Activated CD8-positive, alpha-beta T cell treated with anti-CD3 and anti-CD28 coated beads, Interleukin-2, amount 10 ng/mL, durations not matched to agents 7 days and 5 days (primary cell): Measurements from ENCODE around the gene CCDC88C. TPM values are rescaled to one million over a fixed set of nuclear protein-coding genes. Genes with fewer than 3 reads are reported as not detected.

Source experiments
- ATAC-seq: fragments of 150-1000 bp; cut with Tn5 transposase; one replicate; pipeline ENCODE4 v1.10.0; 2021; ENCODE audit warnings: moderate library complexity
- CTCF ChIA-PET: fragments of 350-600 bp; sonication (Branson Sonifier 250); formaldehyde crosslinking; loops from one replicate; lab custom pipeline; 2021; ENCODE audit warnings: antibody characterized with exemption; lab: Charles Lee
- POLR2A ChIA-PET: fragments of 350-600 bp; sonication (Branson Sonifier 250); formaldehyde crosslinking; loops from one replicate; lab custom pipeline; 2021; ENCODE audit warnings: antibody characterized with exemption; lab: Charles Lee
- DNase-seq: peaks from one replicate; pipeline ENCODE4 v3.0.0-alpha.2; 2020
- H3K27ac Mint-ChIP-seq: one replicate; pipeline ENCODE4 v1.8.0; 2021; ENCODE audit warnings: mild to moderate bottlenecking, mixed read lengths
- H3K27me3 Mint-ChIP-seq: one replicate; pipeline ENCODE4 v1.8.0; 2021; ENCODE audit warnings: low read depth, mixed read lengths
- H3K36me3 Mint-ChIP-seq: one replicate; pipeline ENCODE4 v1.8.0; 2021; ENCODE audit warnings: low read depth, mixed read lengths
- H3K4me1 Mint-ChIP-seq: one replicate; pipeline ENCODE4 v1.8.0; 2021; ENCODE audit warnings: low read depth, mixed read lengths
- H3K4me3 Mint-ChIP-seq: one replicate; pipeline ENCODE4 v1.8.0; 2021; ENCODE audit warnings: mild to moderate bottlenecking, mixed read lengths
- H3K9me3 Mint-ChIP-seq: one replicate; pipeline ENCODE4 v1.8.0; 2022; ENCODE audit warnings: mixed read lengths; ENCODE audit not compliant: insufficient read depth
- total RNA-seq, 2 experiments: library from RNA; stranded (reverse); gene quantifications; one replicate each; pipeline ENCODE4 v1.2.3, GENCODE V29; 2021

Gene CCDC88C
- total RNA-seq, 2 experiments from 2014 or later, result 147 to 153 TPM

GRCh38 chr14:91332171-91332985 is 85.2 kb downstream of the CCDC88C start:
- ATAC-seq (no peak), DNase-seq (no peak)
- Mint-ChIP-seq H3K27me3 (no peaks in the 10 kb centered on the region), H3K9me3 (no peaks in the 10 kb centered on the region), H3K4me3 (no peak overlapping the region), H3K36me3 (peaks cover 71% of the 10 kb centered on the region), H3K27ac (peak overlapping the region; percentile 27), H3K4me1 (peaks cover 69% of the 10 kb centered on the region)
- ChIA-PET POLR2A (interaction anchor here (0.8 kb wide), 1 partner anchor 9 kb away, joined by 4 read pairs; no protein-coding TSS in a partner anchor), CTCF (interaction anchor here (0.8 to 1.4 kb wide), 3 partner anchors 8 to 95 kb away, joined by 3 to 4 read pairs (median 4); no protein-coding TSS in a partner anchor)

GRCh38 chr14:91331721-91332120 is 85.9 kb downstream of the CCDC88C start:
- peaks cover 73% of the 10 kb centered on the region for H3K36me3 Mint-ChIP-seq
- peak; percentile 15 for ATAC-seq

GRCh38 chr14:91330856-91331255 is 86.8 kb downstream of the CCDC88C start:
- no peak for DNase-seq
- H3K4me3 Mint-ChIP-seq, result no peak overlapping the region
- CTCF ChIA-PET, result interaction anchor here (1.0 to 17.2 kb wide), 2 partner anchors 15 to 86 kb away, joined by 3 to 233 read pairs; partner anchors contain the start of gene CCDC88C

More at GRCh38 chr14:91331721-91332120, 85.9 kb downstream of the CCDC88C start:
- Mint-ChIP-seq H3K4me1 (peaks cover 76% of the 10 kb centered on the region), H3K27ac (peak overlapping the region; percentile 83), H3K9me3 (no peaks in the 10 kb centered on the region), H3K4me3 (no peak overlapping the region), H3K27me3 (no peaks in the 10 kb centered on the region)
- CTCF ChIA-PET, result interaction anchor here (1.0 to 1.1 kb wide), 2 partner anchors 16 to 96 kb away, joined by 3 read pairs; no protein-coding TSS in a partner anchor
- no peak for DNase-seq
- POLR2A ChIA-PET, result interaction anchor here (1.2 to 1.6 kb wide), 2 partner anchors 18 to 83 kb away, joined by 3 to 4 read pairs; no protein-coding TSS in a partner anchor

GRCh38 chr14:91330096-91330696 is 87.4 kb downstream of the CCDC88C start:
- peak overlapping the region; percentile 6 for H3K4me3 Mint-ChIP-seq
- H3K27me3 Mint-ChIP-seq, result no peaks in the 10 kb centered on the region
- ChIA-PET CTCF (interaction anchor here (17.2 kb wide), 1 partner anchor 87 kb away, joined by 233 read pairs; the partner anchor contains the start of gene CCDC88C), POLR2A (interaction anchor here (0.5 to 1.6 kb wide), 5 partner anchors 13 to 88 kb away, joined by 3 to 6 read pairs (median 3); partner anchors contain the start of gene CCDC88C)
- H3K4me1 Mint-ChIP-seq, result peaks cover 87% of the 10 kb centered on the region
- peaks cover 77% of the 10 kb centered on the region for H3K36me3 Mint-ChIP-seq
- DNase-seq (no peak), ATAC-seq (no peak)
- H3K27ac Mint-ChIP-seq, result peak overlapping the region; percentile 83
- no peaks in the 10 kb centered on the region for H3K9me3 Mint-ChIP-seq

More at GRCh38 chr14:91330856-91331255, 86.8 kb downstream of the CCDC88C start:
- peak; percentile 54 for ATAC-seq
- POLR2A ChIA-PET, result interaction anchor here (0.5 to 1.6 kb wide), 3 partner anchors 14 to 84 kb away, joined by 3 to 4 read pairs (median 3); no protein-coding TSS in a partner anchor
- Mint-ChIP-seq H3K4me1 (peaks cover 84% of the 10 kb centered on the region), H3K27me3 (no peaks in the 10 kb centered on the region), H3K27ac (peak overlapping the region; percentile 83), H3K9me3 (no peaks in the 10 kb centered on the region), H3K36me3 (peaks cover 77% of the 10 kb centered on the region)

- Mint-ChIP-seq H3K27me3 (no peaks in the 10 kb centered on the region), H3K4me1 (peaks cover 94% of the 10 kb centered on the region), H3K27ac (peak overlapping the region; percentile 83), H3K4me3 (no peak overlapping the region), H3K36me3 (peaks cover 81% of the 10 kb centered on the region), H3K9me3 (no peaks in the 10 kb centered on the region)
- no peak for DNase-seq
- ChIA-PET CTCF (interaction anchor here (17.2 kb wide), 1 partner anchor 88 kb away, joined by 233 read pairs; the partner anchor contains the start of gene CCDC88C), POLR2A (interaction anchor here (1.1 to 1.5 kb wide), 3 partner anchors 8 to 88 kb away, joined by 3 to 6 read pairs (median 4); partner anchors contain the start of gene CCDC88C)
- ATAC-seq, result no peak
Observed at GRCh38 chr14:91329486-91330014, 88.1 kb downstream of the CCDC88C start.

GRCh38 chr14:91328313-91329050 is 89.1 kb downstream of the CCDC88C start:
- CTCF ChIA-PET, result interaction anchor here (1.1 to 17.2 kb wide), 3 partner anchors 14 to 89 kb away, joined by 3 to 233 read pairs (median 83); partner anchors contain the start of gene CCDC88C
- Mint-ChIP-seq H3K27ac (peak overlapping the region; percentile 65), H3K4me3 (no peak overlapping the region), H3K4me1 (peaks cover 99% of the 10 kb centered on the region), H3K27me3 (no peaks in the 10 kb centered on the region), H3K36me3 (peaks cover 84% of the 10 kb centered on the region), H3K9me3 (no peaks in the 10 kb centered on the region)
- ATAC-seq (no peak), DNase-seq (no peak)
- POLR2A ChIA-PET, result interaction anchor here (0.8 to 1.1 kb wide), 3 partner anchors 10 to 17 kb away, joined by 3 to 4 read pairs (median 4); no protein-coding TSS in a partner anchor

GRCh38 chr14:91327661-91328312 is 89.8 kb downstream of the CCDC88C start:
- Mint-ChIP-seq H3K36me3 (peaks cover 84% of the 10 kb centered on the region), H3K9me3 (no peaks in the 10 kb centered on the region)

GRCh38 chr14:91327250-91327595 is 90.4 kb downstream of the CCDC88C start:
- H3K9me3 Mint-ChIP-seq, result no peaks in the 10 kb centered on the region
- H3K27me3 Mint-ChIP-seq, result no peaks in the 10 kb centered on the region
- peak overlapping the region; percentile 65 for H3K27ac Mint-ChIP-seq
- peaks cover 97% of the 10 kb centered on the region for H3K4me1 Mint-ChIP-seq
- H3K36me3 Mint-ChIP-seq, result peaks cover 82% of the 10 kb centered on the region
- ChIA-PET POLR2A (interaction anchor here (0.7 to 1.2 kb wide), 3 partner anchors 23 to 82 kb away, joined by 3 read pairs; no protein-coding TSS in a partner anchor), CTCF (interaction anchor here (1.0 to 17.2 kb wide), 6 partner anchors 9 to 90 kb away, joined by 3 to 233 read pairs (median 3); partner anchors contain the start of gene CCDC88C)
- no peak overlapping the region for H3K4me3 Mint-ChIP-seq
- DNase-seq, result no peak
- ATAC-seq, result no peak

More at GRCh38 chr14:91327661-91328312, 89.8 kb downstream of the CCDC88C start:
- no peak for DNase-seq
- ChIA-PET CTCF (interaction anchor here (1.0 to 17.2 kb wide), 5 partner anchors 12 to 89 kb away, joined by 3 to 233 read pairs (median 3); partner anchors contain the start of gene CCDC88C), POLR2A (interaction anchor here (1.1 kb wide), 1 partner anchor 18 kb away, joined by 4 read pairs; no protein-coding TSS in a partner anchor)
- ATAC-seq, result no peak
- Mint-ChIP-seq H3K4me1 (peaks cover 99% of the 10 kb centered on the region), H3K4me3 (no peak overlapping the region), H3K27ac (peak overlapping the region; percentile 65), H3K27me3 (no peaks in the 10 kb centered on the region)

GRCh38 chr14:91326514-91327249 is 90.9 kb downstream of the CCDC88C start:
- DNase-seq (no peak), ATAC-seq (no peak)
- POLR2A ChIA-PET, result interaction anchor here (0.7 to 4.1 kb wide), 4 partner anchors 24 to 91 kb away, joined by 3 to 61 read pairs (median 3); partner anchors contain the start of gene CCDC88C
- peaks cover 95% of the 10 kb centered on the region for H3K4me1 Mint-ChIP-seq
- CTCF ChIA-PET, result interaction anchor here (1.0 to 17.2 kb wide), 6 partner anchors 9 to 90 kb away, joined by 3 to 233 read pairs (median 3); partner anchors contain the start of gene CCDC88C
- no peaks in the 10 kb centered on the region for H3K27me3 Mint-ChIP-seq
- H3K9me3 Mint-ChIP-seq, result no peaks in the 10 kb centered on the region
- H3K27ac Mint-ChIP-seq, result peak overlapping the region; percentile 97
- H3K36me3 Mint-ChIP-seq, result peaks cover 82% of the 10 kb centered on the region
- no peak overlapping the region for H3K4me3 Mint-ChIP-seq
